T-helper 1 cell (primary cell): Measurements from ENCODE around the gene ZNF268.
"Not testable (repeated sequence)": the region's sequence is repeated elsewhere in the genome, so short reads cannot be mapped to it uniquely, and the experiment has no call there.

ENCODE experiments used
- DNase-seq, 5 donors: peaks; one replicate each; pipeline ENCODE4 v3.0.0-alpha.2; 2012 to 2020

Gene ZNF268

GRCh38 chr12:133231001-133231400, 49.7 kb downstream of the ZNF268 start:
- DNase-seq = no peak

DNA sequence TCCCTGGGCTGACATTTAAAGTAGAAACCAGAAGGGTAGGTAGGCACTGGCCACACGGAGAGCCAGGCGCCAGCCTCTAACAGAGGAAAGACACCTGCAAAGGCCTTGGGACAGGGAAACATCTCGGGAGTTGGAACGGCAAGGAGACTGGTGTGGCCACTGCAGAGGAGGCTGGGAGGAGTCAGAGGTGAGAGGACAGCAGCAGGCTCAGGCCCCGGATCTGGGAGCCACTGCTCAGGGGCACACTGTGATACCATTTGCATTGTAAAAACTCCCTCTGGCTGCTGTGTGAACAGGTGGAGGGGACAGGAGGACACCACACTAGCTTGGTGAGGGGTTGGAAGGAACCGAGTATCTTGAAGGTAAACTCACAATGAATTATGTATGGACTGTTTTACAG, 51.7 kb downstream of the ZNF268 start:
- DNase-seq = no peak

DNA sequence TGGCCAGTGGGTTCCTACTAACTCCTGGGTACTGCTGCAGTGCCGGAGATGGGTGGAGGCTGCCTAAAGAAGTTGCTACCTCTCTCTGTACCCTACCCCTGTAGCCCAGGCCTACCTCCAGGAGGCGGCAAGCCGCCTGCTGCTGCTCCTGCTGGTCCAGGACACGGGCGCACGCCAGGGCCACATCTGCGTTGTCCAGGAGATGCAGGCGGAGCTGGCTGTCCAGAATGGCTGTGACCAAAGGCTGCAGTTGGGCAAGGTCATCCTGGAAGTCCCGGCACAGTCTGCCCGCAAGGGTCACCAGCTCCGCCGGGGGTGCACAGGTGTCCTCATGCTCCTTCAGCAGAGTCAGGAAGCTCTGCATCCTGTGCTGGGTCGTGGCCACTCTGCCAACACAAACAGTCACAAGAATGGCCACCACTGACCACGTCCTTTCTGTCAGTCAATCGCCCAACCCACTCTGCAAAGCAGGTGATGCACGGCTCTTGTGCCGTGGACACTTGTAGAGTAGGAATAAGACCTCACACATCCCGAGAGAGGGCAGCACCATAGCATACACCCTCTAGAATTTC, 52.8 kb downstream of the ZNF268 start:
- no peak for DNase-seq

DNA sequence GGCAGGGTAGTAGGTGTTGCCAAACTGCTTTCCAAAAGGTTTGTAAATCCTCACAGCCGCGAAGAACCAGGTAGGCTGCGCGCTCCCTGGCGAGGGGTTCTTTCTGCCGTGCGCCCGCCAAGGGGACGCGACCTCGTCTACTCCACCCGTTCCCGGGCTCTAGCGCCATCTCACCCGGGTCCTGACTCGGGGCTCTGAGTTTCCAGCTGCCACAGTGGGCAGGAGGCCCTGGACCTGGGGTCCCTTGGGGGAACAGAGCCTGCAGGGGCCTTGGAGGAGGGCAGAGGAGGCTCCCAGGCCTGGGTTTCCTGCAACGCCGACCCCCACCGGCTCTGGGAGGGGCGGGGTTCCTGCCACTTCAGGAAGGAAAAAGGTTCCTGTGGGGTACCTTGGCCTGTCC, 53.7 kb downstream of the ZNF268 start:
- DNase-seq = no peak

DNA sequence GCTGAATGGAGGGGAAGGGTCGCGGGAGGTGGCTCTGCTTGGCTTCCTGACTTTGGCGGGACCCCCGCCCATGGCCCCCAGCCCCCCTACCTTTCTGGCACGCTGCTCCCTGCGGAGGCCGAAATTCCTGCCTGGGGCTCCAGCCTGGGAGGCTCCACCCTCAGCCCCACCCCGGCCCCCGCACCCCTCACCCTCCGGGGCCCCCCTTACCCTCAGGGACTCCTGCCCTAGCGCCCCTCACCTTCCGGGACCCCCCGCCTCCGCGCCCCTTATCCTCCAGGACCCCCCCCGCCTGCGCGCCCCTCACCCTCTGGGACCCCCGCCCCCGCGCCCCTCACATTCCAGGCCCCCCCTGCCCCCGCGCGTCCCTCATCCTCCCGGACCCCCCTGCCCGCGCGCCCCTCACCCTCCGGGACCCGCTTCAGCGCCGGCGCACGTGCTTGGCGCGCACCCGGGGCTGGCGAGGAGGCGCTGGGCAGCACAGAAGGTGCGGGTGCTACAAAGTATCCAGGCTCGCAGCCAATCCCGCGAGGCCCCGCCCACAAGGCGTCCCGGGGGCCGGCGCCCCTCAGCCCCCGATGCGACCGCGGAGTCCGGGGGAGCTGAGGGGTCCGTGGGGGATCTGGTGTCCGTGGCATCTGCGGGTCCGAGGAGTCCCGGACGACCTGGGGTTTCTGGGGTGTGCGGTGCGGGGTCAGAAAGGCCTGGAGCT, 54.3 kb downstream of the ZNF268 start, which contains the start of gene ANHX:
Gene ANHX, minus strand, starts transcription at position 477 of the 712 bp plus-strand sequence. CDS start 1,521 bp downstream, outside the sequence.
- DNase-seq = no peak

DNA sequence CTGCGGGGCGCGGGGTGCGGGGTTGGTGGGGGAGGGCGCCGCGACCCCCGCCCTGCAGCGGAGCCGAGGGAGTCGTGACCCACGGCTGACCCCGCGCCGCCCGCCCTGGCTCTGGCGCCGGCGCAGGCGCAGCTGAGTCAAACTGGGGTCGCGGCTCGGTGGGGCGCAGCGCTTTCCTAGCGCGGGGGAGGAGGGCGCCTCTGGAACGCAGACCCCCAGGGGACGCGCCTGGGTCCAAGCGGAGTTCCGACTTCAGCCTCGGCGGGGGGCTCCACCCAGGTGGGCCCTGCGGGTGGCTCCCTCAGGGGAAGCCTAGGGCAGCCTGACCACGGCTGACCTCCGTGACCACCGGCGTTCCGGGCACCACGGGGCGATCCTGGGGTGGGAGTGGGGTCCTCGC, 54.8 kb downstream of the ZNF268 start:
- DNase-seq = no peak

DNA sequence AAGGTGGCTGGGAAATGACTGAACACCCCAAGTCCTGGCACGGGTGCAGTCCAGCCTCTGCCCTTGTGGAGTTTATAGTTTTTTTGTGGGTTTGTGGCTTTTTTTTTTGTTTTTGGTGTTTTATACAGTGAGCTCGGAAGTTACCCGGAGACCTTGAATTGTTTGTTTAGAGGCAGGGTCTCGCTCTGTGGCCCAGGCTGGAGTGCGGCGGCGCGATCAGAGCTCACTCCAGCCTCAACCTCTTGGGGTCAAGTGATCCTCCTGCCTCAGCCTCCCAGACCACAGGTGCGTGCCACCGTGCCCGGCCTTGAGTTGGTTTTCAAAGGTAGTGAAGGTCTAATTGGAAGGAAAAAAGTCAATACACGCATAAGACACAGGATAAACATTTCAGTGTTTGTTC, 55.3 kb downstream of the ZNF268 start:
- no peak for DNase-seq

DNA sequence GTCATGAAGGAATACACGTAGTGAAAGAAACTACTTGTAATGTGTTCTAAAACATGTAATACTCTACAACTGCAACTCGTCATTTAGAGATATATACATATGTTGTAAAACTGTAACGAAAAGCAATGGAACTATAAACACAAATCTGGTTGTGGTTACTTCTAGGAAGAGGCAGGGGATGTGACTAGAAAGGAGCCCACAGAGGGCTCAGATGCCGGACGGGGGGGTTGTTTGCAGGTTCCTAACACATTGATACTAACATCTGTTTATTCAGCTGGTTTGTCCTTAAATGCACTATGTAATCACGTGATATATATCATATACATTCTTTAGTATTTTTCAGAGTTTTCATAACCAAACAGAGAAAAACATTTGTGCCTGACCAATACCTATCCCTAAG, 70.4 kb downstream of the ZNF268 start:
- DNase-seq = no peak

DNA sequence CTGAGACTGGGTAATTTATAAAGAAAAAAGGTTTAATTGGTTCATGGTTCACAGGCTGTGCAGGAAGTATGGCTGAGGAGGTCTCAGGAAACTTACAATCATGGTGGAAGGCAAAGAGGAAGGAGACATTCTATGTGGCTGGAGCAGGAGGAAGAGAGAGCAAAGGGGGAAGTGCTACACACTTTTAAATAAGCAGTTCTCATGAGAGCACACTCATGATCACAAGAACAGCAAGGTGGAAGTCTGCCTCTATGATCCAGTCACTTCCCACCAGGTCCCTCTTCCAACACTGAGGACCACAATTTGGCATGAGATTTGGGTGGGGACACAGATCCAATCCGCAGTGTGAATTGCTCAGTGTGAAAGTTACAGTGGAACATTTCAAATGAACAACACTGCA, 74.5 kb downstream of the ZNF268 start:
- not testable (repeated sequence) for DNase-seq

GRCh38 chr12:133256321-133256720, 75.0 kb downstream of the ZNF268 start:
- no peak for DNase-seq

DNA sequence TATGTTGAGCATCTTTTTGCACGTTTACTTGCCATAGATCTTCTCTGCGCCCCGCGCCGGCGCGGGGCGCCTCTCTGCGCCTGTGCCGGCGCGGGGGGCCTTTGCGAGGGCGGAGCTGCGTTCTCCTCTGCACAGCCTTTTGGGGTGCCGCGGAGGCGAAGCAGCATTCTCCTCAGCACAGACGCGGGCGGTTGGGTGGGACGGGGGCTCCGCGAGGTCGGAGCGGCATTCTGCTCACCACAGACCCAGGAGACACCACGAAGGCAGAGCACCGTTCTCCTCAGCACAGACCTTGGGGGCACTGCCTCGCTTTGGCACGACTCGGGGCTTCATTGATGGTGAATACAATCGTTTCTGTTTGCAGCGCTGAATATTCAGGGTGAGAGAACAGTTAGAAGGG, 82.9 kb downstream of the ZNF268 start:
- no peak for DNase-seq
